AG04450 (cell line): ENCODE data around the gene PCDHGA12. TPM values are rescaled to one million over a fixed set of nuclear protein-coding genes. Genes with fewer than 3 reads are reported as not detected.

ENCODE experiments used
- CTCF ChIA-PET: fragments of 300-600, 350-600 bp; formaldehyde crosslinking; extraction: SDS; loops from one replicate; lab custom pipeline; 2022; ENCODE audit warnings: antibody characterized with exemption, inconsistent platforms; lab: Charles Lee
- POLR2A ChIA-PET: fragments of 350-600 bp; formaldehyde crosslinking; extraction: SDS; loops from one replicate; lab custom pipeline; 2021; ENCODE audit warnings: antibody characterized with exemption, inconsistent platforms; lab: Yijun Ruan, JAX
- DNase-seq: peaks from one replicate; pipeline ENCODE4 v3.0.0-alpha.2; 2011; ENCODE audit warnings: low read depth, low spot score
- H3K27ac ChIP-seq: one replicate; pipeline ENCODE4 v1.5.1; 2012; ENCODE audit warnings: low read depth, low read length, control low read depth
- H3K27me3 ChIP-seq: one replicate; pipeline ENCODE4 v1.6.0; 2012; ENCODE audit warnings: low read length; ENCODE audit not compliant: control insufficient read depth, insufficient read depth
- H3K4me3 ChIP-seq: 2 replicates; pipeline ENCODE4 v1.5.1; 2011; ENCODE audit warnings: mild to moderate bottlenecking, low read depth, low read length, control low read depth
- H3K9me3 ChIP-seq: 2 replicates; pipeline ENCODE4 v1.5.1; 2012; ENCODE audit warnings: low read length; ENCODE audit not compliant: control insufficient read depth, insufficient read depth
- CTCF ChIP-seq: IDR thresholded peaks from 2 replicates; pipeline ENCODE4 v1.5.1; 2011; ENCODE audit warnings: low read depth, low read length, control low read depth, inconsistent platforms
- polyA plus RNA-seq: library from polyadenylated mRNA; depleted of rRNA; stranded (reverse); fragments of >200 nt; gene quantifications from 2 replicates; pipeline ENCODE4 v1.2.3, GENCODE V29; 2011

Gene PCDHGA12
- polyA plus RNA-seq, 1 experiment, result 3.4 TPM

- Histone ChIP-seq H3K27ac (no peak overlapping the region), H3K4me3 (no peak overlapping the region), H3K9me3 (peaks cover 34% of the 10 kb centered on the region), H3K27me3 (no peaks in the 10 kb centered on the region)
- ChIA-PET CTCF (interaction anchor here (1.0 to 2.6 kb wide), 5 partner anchors 16 to 131 kb away, joined by 3 to 11 read pairs (median 3); partner anchors contain the start of genes PCDHGA11 and PCDHGB7), POLR2A (no interaction called here)
- TF ChIP-seq CTCF, result no peak
- DNase-seq, result no peak
Observed at GRCh38 chr5:141437221-141437620, 6.9 kb downstream of the PCDHGA12 start.

- DNase-seq, result no peak
- no peak for TF ChIP-seq CTCF
- POLR2A ChIA-PET, result no interaction called here
- H3K27me3 ChIP-seq, result no peaks in the 10 kb centered on the region
- CTCF ChIA-PET, result interaction anchor here (1.3 to 1.5 kb wide), 3 partner anchors 10 to 119 kb away, joined by 3 to 5 read pairs (median 4); partner anchors contain the start of gene PCDHGA12
- H3K9me3 ChIP-seq, result peaks cover 20% of the 10 kb centered on the region
- H3K4me3 ChIP-seq, result no peak overlapping the region
- H3K27ac ChIP-seq, result no peak overlapping the region
Observed at GRCh38 chr5:141439411-141440141, 9.3 kb downstream of the PCDHGA12 start.

- ChIA-PET CTCF (interaction anchor here (1.4 to 1.5 kb wide), 2 partner anchors 10 to 84 kb away, joined by 4 to 5 read pairs; partner anchors contain the start of gene PCDHGA12), POLR2A (no interaction called here)
- H3K27me3 ChIP-seq, result no peaks in the 10 kb centered on the region
- no peak for TF ChIP-seq CTCF
- H3K9me3 ChIP-seq, result peaks cover 20% of the 10 kb centered on the region
- H3K27ac ChIP-seq, result no peak overlapping the region
- H3K4me3 ChIP-seq, result no peak overlapping the region
- no peak for DNase-seq
Observed at GRCh38 chr5:141440341-141440740, 10.0 kb downstream of the PCDHGA12 start.

- POLR2A ChIA-PET, result no interaction called here
- H3K9me3 ChIP-seq, result peaks cover 20% of the 10 kb centered on the region
- no peaks in the 10 kb centered on the region for H3K27me3 ChIP-seq
- TF ChIP-seq CTCF, result no peak
- H3K27ac ChIP-seq, result no peak overlapping the region
- H3K4me3 ChIP-seq, result no peak overlapping the region
- no peak for DNase-seq
- CTCF ChIA-PET, result interaction anchor here (2.8 kb wide), 1 partner anchor 123 kb away, joined by 10 read pairs; no protein-coding TSS in a partner anchor
Observed at GRCh38 chr5:141441571-141442170, 11.4 kb downstream of the PCDHGA12 start.
